ENCODE measurements around the gene ITSN1.

Gene ITSN1

DNA sequence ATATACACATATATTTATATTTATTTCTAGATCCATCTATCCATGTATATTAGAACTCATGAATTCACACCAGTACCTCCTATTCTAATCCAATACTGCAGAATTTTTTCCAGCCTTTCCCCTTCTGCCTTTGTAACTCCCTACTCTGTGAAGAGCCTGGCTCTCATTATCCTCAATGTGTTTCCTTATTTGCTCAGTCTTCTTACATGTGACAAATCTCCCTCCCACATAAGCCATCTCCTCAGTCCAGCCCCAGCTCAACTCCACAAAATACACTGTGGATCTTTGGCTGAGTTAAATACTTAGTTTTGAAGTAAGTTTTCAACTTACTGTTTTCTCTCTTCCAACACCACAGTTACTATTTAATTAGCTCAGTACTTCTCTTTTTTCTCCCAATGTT, 227.6 kb downstream of the ITSN1 start:
- DNase-seq, result no peak

DNA sequence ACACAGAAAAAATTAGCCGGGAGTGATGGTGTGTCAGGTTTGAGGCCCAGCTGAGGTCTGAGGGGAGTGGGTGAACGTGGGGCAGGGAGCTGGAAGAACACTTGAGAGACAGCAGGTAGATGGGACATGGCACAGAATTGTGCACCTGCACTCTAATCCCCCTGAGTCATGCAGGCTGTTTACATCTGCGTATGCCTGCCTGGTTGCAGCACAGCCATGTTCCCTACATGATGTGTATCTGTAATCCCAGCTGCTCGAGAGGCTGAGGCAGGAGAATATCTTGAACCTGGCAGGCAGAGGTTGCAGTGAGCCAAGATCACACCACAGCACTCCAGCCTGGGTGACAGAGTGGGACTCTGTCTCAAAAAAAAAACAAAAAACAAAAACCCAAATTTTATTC, 228.5 kb downstream of the ITSN1 start:
- no peak for DNase-seq

DNA sequence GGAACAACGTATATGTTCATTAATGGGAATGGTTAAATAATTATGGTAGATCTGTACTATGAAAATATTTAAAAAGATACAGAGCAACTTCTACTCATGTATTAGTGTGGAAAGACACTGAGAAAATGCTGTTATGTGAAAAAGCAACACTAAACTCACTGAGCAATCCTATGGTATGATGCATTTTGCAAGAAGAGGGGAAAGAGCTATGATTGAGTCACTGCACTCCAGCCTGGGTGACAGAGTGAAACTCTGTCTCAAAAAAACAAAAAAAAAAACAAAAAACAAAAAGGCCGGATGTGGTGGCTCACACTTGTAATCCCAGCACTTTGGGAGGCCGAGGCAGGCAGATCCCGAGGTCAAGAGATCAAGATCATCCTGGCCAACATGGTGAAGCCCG, 228.9 kb downstream of the ITSN1 start:
- DNase-seq, result no peak

DNA sequence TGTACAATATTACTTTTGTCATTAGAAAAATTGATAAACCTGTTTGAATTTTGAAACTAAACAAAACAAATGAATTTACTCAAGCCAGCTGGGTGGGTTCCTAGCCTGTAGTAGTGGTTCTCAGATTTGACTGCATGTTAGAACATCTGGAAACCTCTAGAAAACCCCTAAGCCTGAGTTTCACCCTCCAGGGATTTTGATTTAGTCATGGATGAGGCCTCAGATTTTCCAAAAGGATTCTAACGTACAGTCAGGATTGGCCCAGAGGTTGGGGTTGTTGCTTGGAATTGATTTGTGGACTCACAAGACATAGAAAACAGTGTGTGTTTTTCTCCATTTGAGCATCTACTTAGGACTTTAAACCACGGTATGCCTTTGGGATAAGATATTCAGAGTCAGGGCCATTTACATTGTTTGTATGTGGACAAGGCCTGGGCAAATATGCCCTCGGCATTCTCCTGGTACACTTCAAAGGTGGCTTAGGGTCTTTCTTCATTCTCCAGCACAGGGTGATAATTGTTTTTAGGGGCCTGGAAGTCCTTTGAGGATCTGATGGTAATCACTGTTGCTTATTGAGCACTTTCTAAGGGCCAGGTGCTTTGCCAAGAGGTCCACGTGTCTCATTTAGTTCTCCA, 230.7 kb downstream of the ITSN1 start:
- DNase-seq, result no peak

DNA sequence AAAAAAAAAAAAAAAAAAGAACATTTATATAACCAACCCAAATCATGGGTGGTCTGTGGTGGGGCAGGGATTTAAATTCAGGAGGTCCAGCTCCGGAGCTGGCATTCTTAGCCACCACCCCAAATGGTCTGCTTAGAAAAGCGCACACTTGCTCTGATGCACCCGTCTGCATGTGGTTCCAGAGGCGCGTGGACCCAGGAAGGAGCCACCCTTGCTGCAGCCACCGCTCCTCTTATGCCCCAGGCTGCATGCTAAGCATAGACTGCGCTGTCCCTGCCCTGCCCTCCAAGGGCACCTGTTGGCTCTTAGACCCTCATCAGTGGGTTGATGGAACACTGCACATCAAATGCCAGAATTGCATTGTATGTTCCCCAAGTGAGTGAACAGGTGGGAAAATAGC, 231.9 kb downstream of the ITSN1 start:
- no peak for DNase-seq

DNA sequence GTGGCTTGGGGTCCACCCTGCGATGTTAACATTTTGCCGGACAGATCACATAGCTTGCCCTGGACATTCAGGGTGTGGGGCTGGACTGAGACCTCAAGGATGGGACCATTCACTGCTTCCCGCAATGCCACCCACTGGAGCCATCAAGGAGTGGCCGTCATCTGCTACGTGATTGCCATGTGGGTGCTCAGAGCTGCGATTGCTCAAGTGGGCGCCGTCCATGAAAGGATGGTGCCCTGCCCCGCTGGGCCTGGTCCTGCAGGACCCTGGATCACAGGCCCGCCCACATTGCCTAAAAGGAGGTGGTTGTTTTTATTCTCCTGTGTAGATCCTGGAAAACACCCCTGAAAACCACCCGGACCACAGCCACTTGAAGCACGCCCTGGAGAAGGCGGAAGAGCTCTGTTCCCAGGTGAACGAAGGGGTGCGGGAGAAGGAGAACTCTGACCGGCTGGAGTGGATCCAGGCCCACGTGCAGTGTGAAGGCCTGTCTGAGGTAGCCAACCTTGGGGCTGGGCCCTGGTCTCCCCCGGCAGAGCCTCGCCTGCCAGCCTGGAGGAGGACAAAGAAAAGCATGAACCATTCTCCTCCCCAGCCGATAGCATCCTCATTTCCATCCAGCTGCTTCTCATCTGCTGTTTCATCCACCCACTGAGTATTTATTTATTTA, 232.9 kb downstream of the ITSN1 start:
- no peak for DNase-seq

DNA sequence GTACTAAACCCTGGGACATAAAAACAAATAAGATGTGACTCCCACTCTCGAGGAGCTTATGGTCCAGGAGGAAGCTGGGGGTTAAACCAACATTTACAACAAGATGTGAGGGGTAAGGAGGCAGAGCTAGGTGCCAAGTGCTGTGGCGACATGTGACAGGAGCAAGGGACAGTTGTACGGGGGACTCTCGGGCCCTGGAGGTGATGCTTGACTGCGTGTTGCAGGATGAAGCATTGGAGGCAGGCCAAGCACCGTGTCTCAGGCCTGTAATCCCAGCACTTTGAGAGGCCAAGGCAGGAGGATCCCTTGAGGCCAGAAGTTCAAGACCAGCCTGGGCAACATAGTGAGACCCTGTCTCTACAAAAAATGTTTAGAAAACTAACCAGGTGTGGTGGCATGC, 236.5 kb downstream of the ITSN1 start:
- DNase-seq, result no peak

DNA sequence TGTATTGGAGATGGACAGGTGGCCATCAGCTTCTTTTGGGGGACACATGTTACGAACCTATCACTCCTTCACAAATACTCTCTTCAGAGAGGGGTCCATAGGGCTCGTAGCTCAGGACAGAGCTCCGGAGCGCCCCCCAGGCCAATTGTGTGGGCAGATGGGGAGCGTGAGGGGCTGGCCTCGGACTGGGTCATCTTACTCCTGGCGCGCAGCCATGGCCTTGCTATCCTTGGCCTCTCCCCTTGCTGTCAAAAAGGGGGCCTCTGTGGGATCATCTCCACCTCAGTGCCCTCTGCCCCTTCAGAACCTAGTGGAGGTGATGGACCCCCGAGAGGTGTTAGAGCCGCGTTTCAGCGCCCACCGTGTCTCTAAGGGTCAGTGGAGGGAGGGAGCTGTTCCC, 238.3 kb downstream of the ITSN1 start:
- no peak for DNase-seq

DNA sequence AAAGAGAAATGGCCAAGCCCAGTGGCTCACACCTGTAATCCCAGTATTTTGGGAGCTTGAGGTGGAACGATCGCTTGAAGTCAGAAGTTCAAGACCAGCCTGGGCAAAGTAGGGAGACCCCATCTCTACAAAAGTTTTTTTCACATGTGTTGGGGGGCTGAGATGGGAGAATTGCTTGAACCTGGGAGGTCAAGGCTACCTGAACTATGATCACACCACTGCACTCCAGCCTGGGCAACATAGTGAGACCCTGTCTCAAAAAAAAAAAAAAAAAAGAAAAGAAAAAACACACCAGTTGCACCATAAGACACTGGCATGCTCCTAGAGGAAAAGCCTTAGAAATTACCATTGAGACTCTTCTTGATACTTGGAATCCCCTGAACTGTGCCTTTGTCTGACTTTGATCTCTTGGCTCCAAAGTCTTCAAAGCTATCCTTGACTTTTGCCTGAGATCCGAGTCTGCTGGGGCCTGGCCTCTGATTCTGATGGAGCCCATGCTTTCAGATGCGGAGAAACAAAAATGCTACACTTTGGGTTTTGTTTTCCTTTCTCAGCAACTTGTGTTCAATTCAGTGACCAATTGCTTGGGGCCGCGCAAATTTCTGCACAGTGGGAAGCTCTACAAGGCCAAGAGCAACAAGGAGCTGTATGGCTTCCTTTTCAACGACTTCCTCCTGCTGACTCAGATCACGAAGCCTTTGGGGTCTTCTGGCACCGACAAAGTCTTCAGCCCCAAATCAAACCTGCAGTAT, 239.6 kb downstream of the ITSN1 start:
- DNase-seq, result no peak

DNA sequence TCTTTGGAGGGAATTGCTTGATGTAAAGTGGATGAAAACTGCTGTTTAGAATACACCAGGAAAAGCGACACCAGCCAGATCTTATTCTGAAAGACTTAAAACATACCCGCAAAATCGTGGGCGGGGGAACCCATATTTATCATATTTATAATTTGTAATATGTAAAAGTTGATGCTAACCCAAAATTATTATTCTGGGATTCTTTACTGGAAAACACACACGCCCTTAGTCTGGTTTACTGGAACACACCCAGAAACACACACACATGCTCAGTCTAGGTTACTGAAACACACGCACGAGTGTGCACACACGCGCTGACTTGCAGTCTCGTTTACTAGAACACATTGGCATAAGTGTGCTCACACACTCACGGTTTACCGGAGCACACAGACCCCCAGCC, 240.8 kb downstream of the ITSN1 start:
- DNase-seq, result no peak

DNA sequence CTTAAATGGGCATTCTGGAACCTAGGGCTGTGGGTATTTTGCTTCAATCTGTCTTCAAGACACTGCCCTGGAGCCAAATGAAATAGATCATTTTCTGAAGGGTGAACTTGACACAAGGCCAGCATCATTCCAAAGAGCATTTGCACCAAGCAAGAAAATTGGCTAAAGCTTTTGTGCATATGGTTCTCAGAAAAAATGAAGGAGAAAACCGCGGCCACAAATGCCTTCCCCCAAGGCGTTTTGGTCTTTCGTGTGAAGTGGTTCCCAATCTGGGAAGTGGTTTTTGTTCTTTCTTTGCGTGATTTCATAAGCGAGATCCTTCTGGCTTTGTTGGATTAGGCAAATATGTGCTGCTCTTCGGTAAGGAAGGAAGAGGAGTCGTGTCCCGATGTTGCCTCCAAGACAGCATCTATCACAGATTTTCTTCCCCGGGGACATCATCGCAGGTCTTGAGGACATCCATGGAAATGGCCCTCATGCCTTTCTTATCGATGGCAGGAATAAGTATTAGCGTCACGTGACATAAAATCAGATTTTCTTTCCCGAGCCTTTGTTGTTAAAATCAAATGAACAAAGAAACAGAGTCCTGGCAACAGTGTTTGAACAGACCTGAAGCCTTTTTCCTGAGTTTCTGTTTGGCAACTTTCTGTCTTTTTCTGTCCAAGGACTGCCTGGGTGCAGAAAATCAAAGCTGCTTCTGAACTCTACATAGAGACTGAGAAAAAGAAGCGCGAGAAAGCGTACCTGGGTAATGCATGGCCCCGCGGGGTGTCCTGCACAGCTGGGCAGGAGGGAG, 242.3 kb downstream of the ITSN1 start:
- no peak for DNase-seq

DNA sequence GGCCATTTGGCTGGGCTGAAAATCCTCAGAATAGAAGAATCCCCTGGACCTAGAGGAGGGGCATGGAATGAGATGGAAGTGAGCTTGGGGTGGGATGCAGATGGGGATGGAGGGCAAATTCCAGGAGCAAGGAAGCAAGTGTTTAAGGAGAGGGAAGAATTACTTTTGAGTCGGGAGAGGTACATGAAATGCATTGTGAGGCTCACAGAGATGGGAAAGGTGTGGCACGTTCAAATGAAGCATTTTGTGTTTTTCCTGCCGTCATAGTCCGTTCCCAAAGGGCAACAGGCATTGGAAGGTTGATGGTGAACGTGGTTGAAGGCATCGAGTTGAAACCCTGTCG, 242.8 kb downstream of the ITSN1 start:
- DNase-seq, result no peak

DNA sequence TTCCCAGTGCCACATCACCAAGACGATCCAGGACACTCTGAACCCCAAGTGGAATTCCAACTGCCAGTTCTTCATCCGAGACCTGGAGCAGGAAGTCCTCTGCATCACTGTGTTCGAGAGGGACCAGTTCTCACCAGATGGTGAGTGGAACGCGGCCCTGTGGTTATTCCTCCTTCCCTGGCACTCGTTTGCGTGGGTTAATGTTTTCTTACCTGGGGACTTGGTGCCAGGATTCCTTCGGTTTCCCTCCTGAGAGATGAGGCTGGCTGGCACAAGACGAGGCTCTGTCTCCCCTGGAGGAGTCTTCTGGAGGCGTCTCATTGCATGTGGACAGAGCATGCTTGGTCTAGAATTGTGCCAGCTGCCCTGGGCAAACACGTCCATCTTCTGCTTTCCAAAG, 244.0 kb downstream of the ITSN1 start:
- DNase-seq, result no peak

DNA sequence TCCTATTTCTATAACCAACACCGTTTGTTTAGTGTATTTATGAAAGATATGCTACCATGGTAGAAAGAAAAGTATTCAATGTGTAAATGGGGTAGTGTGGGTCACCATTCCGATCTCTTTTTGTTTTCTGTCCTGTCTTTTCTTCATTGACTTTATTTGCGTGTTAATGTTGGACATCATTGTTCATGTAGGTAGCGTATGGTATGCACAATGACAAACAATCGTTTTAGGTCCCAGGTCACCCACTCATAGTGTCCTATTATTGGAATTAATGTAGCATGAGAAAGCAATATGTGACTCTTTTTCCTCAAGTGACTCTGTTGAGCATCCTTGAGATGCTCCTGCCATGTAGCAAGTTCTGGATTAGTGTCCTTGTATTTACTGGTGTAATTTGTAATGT, 247.9 kb downstream of the ITSN1 start:
- DNase-seq, result no peak

DNA sequence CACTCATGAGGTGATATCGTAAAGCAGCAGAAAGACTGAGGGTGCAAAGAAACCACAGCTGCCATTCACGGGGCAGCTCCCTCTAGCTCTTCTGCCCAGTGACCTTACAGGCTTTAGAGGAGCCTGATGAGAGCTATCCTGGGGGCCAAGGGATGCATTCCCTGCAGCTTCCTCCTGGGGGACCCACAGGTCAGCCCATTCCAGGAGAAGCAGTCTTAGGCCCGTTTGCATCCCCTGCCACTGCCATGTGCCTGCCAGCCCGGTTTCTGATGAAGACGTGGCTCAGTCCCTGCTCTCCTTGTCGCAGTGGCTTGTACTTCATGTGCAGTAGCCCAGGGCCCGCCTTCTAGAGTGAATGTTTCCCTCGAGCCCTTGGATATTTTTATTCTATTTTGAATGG, 250.6 kb downstream of the ITSN1 start:
- no peak for DNase-seq

DNA sequence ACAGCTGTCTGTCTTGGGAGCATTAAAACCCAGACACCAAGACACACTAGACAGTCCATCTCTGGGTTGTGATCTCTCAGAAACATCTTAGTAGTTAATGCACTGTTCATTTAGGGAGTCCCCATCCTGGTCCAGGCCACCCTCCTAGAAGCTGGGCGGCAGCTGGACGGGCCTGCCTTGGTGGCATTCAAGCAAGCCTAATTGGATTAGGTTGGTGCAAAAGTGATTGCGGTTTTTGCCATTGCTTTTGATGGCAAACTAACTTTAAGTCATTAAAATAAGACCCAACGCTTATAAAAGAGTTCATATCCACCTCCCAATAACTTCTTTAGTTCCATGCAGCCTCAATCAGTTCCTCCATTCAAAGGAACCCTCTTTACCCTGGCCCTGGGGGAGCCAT, 251.6 kb downstream of the ITSN1 start:
- DNase-seq, result no peak

DNA sequence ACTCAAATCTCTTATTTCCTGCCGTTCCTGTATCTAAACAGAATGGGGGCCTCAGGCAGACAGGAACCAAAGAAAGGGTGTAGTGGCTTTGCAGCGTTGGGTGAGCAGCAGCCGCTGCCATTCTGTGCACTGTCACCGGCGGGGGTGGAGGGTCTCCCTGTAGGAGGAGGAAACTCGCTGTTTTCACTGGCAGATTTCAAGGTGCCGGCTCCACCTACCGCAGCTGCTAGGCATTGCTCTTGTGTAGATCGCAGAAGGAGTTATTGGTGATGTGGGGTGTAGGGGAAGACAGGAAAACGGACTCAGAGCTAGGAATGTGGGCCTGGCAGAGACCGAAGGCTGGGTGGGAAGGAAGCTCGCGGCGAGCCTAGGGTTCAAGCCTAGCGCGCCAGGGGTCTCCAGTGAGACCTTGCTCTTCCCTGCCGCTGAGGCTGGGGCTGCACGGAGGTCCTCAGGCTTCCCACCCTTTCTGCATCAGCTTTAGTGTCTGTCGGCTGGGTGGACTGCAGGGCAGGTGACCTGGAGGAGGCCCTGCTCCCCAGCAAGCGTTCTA, 252.5 kb downstream of the ITSN1 start:
- DNase-seq, result peak; percentile 74 to 80

DNA sequence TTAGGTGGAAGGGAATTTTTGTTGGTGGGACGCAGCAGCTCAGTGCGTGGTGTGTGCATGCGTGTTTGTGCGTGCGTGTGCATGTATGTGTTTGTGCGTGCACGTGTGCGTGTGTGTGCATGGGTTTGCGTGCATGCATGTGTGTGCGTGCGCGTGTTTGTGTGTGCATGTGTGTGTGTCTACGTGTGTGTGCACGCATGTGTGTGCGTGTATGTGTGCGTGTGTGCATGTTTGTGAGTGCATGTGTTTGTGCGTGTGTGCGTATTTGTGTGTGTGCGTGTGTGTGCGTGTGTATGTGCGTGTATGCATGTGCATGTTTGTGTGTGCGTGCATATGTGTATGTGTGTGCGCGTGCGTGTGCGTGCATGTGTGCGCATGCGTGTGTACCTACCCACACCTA, 253.1 kb downstream of the ITSN1 start:
- no peak for DNase-seq

DNA sequence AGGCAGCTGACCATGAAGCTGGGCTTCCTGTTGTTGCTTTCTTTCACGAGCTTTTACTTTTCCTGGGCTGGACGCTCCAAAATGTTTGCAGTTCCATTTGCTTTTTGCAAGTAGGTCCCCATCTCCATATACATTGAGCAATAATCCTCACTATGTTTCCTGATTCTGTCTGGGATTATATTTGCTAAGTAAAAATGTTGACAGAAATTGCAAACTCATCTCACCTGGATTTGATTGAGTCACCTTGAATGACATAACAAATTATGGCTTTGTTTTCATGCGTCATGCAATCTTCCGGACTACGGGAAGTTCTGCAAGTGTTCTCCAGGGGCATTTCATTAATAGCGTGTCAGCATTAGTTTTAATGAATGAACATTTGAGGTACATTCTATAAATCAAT, 254.4 kb downstream of the ITSN1 start:
- no peak for DNase-seq

DNA sequence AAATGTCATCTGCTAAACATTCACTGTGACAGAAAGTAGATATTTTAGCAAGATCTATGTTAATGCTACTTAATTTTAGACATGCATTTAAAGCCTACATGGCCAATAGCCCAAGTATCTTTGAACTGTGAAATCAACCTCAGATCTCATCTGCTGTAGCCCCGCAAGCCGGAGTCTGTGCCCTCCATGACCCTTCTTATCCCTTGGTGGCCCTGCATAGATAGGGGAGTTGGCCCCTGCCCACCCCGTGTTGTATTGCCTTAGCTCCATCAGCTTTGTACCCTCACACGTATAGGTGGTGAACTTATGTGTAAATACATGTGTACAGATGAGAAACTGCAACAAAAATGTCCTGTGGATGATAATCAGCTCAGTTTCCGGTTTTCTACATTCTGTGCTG, 254.8 kb downstream of the ITSN1 start:
- no peak for DNase-seq

DNA sequence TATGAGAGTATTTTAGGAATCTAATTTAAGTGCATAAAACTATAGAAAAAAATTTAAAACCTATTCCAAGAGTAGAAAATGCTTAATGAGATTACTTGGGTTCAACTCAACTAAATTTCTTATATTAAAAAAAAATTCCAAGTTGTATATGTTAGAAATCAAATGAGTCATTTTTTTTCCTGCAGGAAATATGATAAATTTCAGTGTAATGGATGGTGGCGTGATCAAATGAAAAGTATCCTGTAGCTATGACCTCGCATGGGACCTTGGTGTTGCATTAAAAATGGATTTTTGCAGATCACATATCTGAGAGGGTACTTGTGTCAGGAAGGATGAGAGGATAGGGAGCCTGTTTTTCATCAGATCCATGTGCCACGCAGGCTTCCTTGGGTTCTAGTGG, 255.4 kb downstream of the ITSN1 start:
- no peak for DNase-seq

DNA sequence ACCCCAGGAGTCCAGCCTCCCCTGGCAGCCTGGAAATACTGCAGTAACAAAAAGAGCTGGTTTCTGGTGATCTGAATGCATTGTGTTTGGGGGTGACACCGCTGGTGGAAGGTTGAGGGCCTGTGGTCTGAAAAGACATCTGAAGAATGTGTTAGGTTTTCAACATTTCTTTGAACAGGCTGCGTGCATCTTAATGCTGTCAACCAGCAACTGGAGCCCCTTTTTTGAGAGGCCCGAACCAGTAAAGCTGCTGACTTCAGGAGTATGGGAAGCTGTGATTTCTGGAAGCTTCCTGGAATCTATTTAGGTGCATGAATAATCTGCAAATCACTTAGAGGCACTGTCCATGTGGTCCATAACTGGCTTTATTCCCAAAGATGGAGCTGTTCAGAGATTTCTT, 256.3 kb downstream of the ITSN1 start:
- DNase-seq, result no peak

DNA sequence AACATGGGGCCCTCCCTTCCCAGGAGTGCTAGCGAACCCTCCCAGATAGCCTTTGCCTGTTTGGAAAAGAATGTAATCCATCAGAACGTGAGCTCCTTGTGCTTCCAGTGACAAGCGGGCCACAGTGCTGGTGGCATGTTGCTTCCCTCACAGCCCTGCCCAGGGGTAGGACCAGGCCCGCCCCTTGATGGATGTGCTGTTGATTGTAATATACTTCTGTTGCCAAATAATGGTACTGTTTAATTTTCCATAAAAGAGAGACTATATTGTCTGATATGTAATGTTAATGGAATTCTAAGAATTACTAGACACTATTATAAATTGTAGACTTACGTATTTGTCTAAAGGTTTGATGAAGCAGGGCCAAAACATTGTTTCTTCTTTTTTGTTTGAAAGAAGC, 256.9 kb downstream of the ITSN1 start:
- no peak for DNase-seq

All from activated T-cell treated with anti-CD3 and anti-CD28 coated beads, Interleukin-2, amount 50 U/mL, for 48 hours (primary cell).